Epidermal melanocyte (primary cell): ENCODE results near the gene ZNF280B.

Experiments used
- DNase-seq: peaks from one replicate; pipeline ENCODE4 v3.0.0; 2011; ENCODE audit warnings: low spot score; ENCODE audit not compliant: insufficient read length

ZNF280B gene, protein sequence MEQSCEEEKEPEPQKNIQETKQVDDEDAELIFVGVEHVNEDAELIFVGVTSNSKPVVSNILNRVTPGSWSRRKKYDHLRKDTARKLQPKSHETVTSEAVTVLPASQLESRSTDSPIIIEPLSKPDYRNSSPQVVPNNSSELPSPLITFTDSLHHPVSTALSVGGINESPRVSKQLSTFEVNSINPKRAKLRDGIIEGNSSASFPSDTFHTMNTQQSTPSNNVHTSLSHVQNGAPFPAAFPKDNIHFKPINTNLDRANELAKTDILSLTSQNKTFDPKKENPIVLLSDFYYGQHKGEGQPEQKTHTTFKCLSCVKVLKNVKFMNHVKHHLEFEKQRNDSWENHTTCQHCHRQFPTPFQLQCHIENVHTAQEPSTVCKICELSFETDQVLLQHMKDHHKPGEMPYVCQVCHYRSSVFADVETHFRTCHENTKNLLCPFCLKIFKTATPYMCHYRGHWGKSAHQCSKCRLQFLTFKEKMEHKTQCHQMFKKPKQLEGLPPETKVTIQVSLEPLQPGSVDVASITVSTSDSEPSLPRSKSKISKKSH

GRCh38 chr22:22508274-22509176 lies at the start of gene ZNF280B:
ZNF280B (minus strand) TSS chr22:22508742; CDS start chr22:22489398, 19,344 bp downstream.
- DNase-seq: peak; percentile 51

DNA sequence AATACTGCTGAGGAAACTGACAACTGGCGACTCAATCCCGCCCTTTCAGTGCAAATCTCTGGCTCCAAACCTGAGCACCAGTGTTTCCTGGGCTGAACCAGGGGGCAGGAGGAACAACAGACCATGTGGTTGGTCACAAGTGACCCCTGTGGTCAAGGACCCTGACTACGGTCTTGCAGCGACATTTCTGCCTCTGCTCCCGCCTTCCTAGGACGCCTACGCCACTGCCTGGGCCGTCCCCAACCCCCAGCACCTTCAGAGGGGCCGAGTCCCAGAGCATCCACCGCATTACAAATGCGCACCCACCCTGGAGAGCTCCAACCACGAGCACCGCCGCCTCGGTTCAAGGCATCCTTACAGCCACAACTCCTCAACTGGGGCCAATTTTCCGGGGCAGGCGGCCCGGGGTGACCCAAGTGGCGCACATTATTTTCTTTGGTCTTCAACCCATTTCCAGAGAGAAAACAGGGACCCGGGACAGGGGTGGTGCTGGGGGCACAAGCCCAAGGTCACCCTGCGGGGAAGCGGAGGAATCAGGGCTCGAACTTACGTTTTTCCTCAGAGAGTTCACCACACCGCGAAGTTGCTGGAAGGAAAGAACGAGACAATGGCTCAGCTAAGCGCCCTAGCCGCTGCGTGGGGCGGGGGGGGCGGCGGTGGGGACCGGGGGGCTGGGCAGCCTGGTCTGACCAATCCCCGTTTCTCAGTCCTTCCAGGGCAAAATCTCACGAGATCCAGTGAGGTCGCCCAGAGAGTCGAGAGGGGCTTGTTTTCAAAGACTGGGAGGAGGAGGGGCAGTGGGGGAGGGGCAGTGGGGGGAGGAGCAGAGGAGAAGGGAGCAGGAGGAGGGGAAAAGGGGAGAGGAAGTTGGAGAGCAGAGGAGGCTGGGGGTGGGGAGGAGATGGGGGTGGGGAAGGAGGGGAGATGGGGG lies 48.7 kb upstream of the ZNF280B start:
- DNase-seq: no peak

- DNase-seq: no peak
Measured at GRCh38 chr22:22556578-22556977, 48.0 kb upstream of the ZNF280B start.

DNA sequence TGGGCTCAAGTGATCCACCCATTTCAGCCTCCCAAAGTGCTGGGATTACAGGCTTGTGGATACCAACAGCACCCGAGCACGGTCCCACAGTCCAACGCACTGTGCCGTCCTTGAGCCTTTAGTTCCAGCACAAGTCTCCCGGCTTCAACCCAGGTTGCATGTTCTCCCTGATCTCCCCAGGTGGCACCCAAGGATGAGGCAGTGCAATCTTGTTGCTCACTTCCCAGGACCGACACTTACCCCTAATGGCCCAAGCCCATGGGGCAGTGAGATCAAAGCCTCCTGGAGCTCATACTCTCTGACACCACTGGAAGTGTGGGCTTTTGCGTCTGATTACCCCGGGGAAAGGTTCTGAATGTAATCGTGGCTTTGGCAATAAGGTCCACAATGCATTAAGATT lies 47.1 kb upstream of the ZNF280B start:
- no peak for DNase-seq

- no peak for DNase-seq
Measured at GRCh38 chr22:22554587-22555284, 46.2 kb upstream of the ZNF280B start.

- DNase-seq: no peak
Measured at GRCh38 chr22:22553735-22554586, 45.4 kb upstream of the ZNF280B start.

- no peak for DNase-seq
Measured at GRCh38 chr22:22553141-22553540, 44.6 kb upstream of the ZNF280B start.

DNA sequence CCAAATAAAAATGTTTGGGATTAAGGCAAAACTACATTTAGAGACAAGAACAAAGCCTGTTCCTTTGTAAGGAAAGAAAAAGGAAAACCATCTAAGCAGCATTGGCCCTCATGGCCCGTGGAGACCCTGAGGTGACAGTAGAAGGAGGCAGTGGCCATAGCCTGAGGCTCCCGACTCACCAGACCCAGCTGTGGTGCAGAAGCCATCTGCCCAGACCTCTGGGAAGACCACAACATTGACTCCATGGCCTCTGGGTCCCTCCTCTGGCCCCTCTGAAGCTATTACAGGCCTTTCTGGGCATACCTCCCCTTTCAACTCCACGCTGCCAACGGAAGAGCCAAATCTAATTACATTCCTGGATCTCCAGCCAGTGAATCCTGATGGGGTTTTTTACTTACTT lies 44.1 kb upstream of the ZNF280B start:
- no peak for DNase-seq

DNA sequence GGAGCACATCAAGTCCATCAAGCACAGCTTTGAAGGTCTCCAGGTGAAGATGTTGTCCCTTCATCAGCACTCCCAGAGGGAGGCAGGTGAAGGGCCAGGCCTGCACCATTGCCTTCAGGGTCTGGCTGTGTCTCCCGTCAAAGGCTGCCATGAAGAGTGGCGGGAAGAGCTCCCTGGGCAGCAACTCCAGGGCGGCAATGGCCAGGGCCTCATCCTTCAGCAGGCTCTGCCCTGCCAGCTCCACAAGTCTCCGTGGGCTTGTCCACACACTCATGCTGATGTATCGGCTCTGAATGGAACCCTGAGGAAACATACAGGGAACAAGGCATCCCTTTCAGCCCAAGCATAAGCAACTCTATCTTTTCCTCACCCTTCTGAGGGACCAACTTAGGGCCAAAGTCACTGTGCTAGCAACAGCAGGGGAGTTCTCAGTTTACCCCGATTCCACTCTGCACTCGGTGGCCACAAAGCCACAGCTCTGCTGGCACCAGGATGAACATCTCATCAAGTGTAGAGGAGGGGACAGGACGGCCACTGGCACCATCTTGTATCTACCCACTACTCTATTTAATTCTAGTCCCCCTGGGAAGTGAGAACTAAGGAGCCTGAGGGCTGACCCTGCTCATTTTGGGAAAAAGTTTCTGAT lies 42.4 kb upstream of the ZNF280B start:
- DNase-seq: no peak

- DNase-seq: no peak
Measured at GRCh38 chr22:22548910-22549309, 40.4 kb upstream of the ZNF280B start.

- DNase-seq: no peak
Measured at GRCh38 chr22:22548317-22548716, 39.8 kb upstream of the ZNF280B start.

GRCh38 chr22:22547692-22548300 lies 39.3 kb upstream of the ZNF280B start:
- no peak for DNase-seq

DNA sequence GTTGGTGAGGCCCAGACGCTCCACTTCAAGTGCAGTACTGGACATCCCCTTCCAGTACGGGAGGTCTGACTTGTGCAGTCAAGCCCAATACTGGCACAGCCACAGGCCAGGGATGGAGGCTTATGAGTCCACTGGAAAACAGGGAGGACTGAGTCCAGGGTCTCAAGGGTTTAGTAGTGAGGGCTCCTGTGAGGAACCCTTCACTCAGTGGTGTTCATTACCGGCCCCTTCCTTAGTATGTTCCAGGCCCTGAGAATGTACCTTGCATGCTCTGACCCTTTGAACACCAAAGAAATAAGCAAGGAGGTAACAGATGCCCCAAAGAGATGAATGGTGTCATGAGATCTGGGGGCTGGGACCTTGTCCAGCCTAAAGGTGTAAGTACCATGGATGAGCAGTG lies 38.7 kb upstream of the ZNF280B start:
- no peak for DNase-seq

DNA sequence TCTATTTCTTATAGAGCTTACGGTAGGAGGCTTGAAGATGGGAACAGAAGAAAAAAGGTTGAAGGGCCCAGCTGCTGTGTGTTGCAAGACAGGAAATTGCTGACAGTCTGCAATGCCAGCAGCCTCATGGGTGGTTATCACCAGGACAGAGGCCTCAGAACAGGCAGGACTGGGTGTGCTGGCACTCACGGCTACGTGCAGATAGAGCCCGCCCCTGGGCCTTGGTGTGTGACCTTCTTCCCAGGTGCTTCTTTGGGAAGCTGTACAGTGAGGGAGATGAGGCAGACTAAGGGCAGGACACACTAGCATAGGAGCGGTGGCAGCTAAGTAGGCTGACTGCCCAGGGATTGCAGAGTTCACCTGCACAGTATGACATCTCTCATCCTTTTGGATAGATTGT lies 37.9 kb upstream of the ZNF280B start:
- no peak for DNase-seq

DNA sequence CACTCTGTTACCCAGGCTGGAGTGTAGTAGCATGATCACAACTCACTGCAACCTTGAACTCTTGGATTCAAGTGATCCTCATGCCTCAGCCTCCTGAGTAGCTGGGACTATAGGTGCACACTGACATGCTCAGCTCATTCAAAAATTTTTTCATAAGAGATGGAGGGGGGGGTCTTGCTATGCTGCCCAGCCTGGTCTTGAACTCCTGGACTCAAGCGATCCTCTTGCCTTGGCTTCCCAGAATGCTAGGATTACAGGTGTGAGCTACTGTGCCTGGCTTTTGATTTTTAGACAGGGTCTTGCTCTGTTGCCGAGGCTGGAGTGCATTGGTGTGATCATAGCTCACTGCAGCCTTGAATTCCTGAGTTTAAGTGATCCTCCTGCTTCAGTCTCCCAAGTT lies 36.5 kb upstream of the ZNF280B start:
- no peak for DNase-seq

DNA sequence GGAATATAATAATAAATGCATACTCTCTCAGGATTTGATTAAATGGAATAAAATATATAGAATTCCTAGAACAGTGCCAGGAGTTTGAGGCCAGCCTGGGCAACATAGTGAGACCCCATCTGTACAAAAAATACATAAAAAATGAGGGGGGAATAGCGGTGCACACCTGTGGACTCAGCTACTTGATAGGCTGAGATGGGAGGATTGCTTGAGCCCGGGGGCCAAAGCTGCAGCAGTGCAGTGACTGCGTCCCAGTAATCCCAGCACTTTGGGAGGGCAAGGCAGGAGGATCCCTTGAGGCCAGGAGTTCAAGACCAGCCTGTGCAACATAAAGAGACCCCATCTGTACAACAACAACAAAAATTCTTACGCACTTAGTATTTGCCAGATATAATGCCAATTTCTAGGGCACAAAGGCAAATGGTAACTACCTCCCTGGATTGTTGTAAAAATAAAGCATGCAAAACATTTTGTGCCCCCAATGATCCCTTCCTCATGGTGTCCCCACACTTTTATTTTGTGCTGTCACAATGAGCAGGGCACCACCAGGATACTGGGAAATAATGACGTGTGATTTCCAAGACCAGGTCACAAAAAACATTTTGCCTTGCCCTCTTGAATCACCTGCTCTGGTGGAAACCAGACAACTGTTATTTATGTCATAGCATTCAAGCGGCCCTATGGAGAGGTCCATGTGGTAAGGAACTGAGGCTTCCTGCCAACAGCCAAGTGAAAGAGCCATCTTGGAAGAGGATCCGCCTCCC lies 29.9 kb upstream of the ZNF280B start:
- DNase-seq: no peak

DNA sequence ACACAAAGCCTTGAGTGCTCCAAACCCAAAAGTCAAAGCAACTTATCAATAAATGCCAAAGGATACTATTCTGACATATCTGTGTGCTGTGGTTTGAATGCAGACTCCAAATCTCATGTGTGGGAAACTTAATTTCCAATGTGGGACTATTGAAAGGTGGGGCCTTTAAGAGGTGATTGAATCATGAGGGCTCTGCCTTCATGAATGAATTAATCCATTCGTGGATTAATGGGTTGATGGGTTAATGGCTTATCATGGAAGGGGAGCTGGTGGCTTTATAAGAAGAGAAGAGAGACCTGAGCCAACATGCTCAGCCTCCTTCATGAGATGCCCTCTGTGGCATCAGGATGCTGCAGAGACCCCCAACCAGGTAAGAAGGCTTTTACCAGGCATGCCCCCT lies 28.4 kb upstream of the ZNF280B start:
- no peak for DNase-seq

- no peak for DNase-seq
Measured at GRCh38 chr22:22536515-22536914, 28.0 kb upstream of the ZNF280B start.
